GM18520 (cell line): ENCODE measurements around the gene JUND.

Source experiments
- ATAC-seq: cut with Tn5 transposase; IDR thresholded peaks from one replicate; pipeline ENCODE4 v1.9.1; 2021; ENCODE audit not compliant: unreplicated experiment

The JUND gene

DNA sequence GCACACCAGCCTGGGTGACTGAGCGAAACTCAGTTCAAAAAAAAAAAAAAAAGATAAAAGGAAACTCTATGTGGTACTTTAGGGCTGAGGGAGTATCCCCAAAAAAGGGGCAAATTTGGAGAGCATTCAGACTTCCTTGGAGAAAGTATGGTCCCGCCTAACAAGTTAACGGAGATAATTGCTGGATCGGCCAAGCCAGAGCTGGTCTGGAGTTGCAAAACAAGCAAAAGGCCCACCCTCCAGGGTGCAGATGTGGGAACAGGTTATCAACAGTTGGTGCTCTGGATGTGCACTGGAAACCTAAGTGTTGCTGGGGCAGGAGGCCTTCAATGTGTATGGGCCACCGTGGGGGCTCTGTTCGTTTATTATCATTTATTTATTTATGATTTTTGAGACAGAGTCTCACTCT lies 10.0 kb downstream of the JUND start:
- ATAC-seq = no peak

GRCh38 chr19:18270326-18270725 lies 11.1 kb downstream of the JUND start:
- ATAC-seq = no peak

DNA sequence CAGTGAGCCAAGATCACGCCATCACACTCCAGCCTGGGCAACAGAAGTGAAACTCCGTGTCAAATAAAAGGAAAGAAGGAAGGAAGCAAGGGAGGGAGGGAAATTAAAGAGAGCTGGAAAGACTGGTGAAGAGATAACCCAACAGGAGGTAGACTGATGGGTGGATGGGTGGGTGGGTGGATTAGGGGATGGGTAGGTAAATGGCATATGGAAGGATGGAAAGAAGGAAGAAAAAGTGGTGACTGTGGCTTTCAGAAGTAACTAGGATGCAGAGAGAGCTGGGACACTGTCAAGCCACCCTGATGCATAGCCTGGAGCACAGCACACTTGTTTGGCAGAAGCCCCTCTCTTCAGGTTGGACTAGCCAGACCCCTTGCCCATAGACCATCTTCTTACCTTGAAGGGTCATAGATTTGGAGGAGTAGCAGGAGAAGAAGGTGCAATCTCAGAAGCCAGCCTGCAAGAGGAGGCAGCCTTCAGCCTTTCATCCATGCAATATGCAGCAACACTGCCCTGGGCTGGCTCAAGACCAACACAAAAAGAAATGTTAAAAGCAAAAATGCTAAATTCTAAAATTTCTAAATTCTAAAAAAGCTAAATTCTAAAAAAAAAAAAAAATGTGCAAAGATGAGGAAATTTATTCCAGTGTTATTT lies 12.2 kb downstream of the JUND start:
- no peak for ATAC-seq

GRCh38 chr19:18266771-18267686 lies 14.4 kb downstream of the JUND start:
- no peak for ATAC-seq

- ATAC-seq = no peak
Measured at GRCh38 chr19:18265582-18265981, 15.8 kb downstream of the JUND start.

- no peak for ATAC-seq
Measured at GRCh38 chr19:18264971-18265540, 16.4 kb downstream of the JUND start.

GRCh38 chr19:18264137-18264854 lies 17.1 kb downstream of the JUND start:
- no peak for ATAC-seq

GRCh38 chr19:18263324-18264136 lies 17.9 kb downstream of the JUND start:
- no peak for ATAC-seq

DNA sequence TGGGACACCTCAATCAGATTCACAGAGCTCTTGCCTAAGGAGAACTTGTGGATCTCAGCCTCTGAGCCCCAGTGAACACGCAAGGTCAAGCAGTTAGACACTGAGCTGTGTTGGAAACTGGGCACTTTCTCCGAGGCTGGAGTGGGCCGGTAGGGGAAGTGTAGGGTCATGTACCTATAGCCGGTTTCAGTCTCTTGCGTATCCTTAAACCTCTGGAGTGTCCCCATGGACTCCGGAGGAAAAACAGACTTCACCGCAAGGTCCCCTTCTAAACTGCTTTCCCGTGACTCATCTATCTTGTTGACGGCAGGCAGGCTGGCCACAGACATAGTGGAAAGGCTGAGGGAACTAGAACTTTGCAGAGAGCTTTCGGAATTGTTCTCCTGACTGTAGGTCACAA lies 18.5 kb downstream of the JUND start:
- ATAC-seq = no peak

DNA sequence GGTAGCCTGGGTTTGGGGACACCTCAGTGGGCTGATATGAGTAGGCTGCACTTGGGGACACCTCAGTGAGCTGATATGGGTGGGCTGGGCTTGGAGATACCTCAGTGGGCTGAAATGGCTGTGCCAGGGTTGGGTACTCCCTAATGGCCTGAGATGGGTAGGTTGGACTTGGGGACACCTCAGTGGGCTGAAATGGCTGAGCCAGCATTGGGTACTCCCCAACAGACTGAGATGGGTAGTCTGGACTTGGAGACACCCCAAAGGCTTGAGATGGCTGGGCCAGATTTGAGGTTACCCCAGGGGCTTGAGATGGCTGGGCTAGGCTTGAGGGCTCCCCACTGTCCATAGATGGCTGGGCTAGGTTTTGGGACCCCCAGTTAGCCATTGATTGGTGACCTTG lies 19.3 kb downstream of the JUND start:
- no peak for ATAC-seq

GRCh38 chr19:18261474-18261873 lies 19.9 kb downstream of the JUND start:
- ATAC-seq = no peak

DNA sequence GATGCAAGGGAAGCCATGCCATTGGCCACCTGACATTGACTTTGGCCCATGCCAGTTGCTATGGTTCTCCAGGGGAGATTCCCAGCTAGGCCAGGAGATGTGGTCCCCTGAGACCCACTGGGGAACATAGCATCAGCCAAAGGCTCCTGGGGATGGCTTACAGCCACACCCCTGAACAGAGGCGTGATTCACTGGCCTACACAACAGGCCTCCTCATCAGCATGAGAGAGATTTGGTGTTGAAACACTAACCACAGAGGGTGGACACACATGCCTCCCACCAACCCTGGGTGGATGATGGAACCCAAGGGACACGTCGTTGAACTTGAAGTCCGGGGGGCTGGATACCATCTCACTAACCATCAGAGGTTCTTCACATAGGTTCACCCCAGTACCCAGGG lies 21.5 kb downstream of the JUND start:
- no peak for ATAC-seq

DNA sequence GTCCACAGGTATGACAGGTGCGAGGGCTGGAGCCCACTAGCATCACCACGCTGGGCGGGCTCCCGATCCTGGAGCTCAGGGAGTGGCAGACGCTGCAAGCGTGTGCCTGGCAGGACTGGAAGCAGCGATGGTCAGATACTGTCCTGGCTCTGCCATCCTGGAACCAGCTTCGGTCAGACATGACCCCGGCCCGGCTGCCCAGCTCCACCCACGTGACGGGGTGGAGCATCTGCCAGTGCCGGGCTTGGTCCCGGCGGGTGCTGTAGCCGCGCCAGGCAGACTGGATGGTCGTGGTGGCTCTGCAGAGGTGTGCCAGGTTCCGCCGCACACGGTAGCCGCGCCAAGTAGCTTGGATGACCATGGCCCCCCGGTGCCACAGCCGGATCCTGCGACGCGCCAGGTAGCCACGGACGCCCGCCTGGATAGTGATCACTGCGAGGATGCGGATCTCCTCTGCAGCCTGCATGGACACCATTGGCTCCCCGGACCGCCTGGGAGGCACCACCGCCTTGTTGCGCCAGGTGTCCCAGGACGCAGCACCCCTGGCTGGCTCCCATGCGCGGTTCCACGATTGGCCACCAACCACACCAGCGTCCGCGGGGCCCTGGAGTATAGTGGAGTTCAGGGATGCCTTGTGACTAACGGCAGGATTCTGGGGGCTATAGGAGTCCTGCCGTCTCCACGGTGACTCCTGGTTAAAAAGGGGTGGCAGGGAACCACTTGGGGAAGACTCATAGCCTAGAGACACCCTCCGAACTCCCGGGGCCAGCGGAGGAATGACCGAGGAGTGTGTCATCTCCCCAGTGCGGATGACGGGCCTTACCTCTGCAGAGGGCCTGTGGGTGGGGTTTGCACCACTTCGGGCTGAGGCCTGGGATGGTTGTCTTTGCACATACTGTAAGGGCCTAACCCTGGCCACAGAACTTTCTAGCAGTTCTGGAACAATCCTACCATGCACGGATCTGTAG lies 23.6 kb downstream of the JUND start:
- ATAC-seq = no peak

- ATAC-seq = no peak
Measured at GRCh38 chr19:18254546-18255503, 26.6 kb downstream of the JUND start.

DNA sequence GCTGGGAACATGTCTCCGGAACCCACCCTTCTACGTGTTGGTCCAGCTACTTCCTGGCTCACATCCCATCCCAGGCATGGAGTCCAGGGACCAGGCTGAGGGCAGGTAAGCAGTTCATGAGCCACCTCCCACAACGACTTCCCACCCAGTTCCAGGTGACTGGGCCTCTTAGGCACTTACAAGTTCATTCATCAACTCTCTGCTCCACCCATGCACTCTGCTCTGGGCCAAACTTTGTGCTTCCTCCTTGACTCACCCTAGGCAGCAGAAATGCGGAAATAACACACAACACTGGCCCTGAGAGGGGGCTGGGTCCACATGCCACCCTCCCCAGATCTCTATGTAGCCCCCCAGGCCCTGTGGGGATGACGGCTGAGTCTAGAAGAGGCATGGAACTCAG lies 27.7 kb downstream of the JUND start:
- ATAC-seq = no peak

DNA sequence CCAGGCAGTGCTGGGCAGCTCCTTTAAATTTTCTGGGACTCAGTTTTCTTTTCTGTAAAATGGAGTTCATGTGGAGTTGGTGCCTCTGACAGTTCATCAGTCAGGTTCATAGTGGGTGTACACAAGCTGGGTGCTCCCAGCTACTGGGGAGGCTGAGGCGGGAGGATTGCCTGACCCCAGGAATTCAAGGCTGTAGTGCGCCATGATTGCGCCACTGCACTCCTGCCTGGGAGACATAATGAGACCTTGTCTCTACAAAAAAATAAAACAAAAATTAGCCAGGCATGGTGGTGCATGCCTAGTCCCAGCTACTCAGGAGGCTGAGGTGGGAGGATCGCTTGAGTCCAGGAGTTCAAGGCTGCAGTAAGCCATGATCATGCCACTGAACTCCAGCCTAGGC lies 28.3 kb downstream of the JUND start:
- ATAC-seq = no peak

DNA sequence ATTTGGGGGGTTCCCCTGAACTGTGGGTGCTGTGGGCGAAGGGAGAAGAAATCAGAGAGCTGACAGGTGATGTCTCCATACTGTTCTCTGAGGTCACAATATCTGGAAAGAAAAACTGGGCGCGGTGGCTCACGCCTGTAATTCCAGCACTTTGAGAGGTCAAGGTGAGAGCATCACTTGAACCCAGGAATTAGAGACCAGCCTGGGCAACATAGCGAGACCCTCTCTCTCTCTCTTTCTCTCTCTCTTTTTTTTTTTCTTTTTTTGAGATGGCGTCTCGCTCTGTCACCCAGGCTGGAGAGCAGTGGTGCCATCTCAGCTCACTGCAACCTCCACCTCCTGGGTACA lies 29.1 kb downstream of the JUND start:
- ATAC-seq = no peak

DNA sequence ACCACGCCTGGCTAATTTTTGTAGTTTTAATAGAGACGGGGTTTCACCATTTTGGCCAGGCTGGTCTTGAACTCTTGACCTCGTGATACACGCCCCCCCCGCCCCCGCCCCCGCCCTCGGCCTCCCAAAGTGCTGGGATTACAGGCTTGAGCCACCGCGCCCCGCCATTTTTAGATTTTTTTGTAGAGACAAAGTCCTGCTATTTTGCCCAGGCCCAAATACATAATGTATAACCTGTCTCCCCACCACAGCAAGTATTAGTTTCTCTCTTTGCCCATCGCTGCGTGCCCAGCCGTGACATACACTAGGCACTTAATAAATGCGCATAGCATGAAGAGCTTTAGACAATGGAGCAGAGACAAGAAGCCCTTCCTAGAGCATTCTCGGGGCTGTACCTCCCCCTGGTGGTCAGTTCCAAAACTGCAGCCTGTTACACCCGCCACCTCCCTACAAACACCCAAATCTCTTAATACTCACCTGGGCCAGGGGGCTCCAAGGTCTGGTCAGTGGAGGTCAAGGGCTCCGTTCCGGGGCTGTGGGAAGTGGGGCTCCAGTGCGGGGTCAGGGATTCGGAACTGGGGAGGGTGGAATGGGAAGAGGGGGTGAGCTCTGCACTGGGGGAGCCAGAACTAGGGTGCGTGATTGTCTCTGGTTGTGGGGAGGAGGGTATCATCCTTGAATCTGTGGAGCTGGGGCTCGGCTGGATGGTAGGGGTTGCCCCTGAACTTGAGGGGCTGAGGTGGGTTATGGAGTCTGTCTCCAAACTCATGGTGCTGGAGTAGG lies 29.6 kb downstream of the JUND start:
- ATAC-seq = no peak
